HepG2 (cell line): ENCODE data around the gene ZBED5. TPM values are rescaled to one million over a fixed set of nuclear protein-coding genes. Genes with fewer than 3 reads are reported as not detected.

ENCODE experiments used
- ATAC-seq: fragments of 200-7000 bp; cut with Tn5 transposase; 3 replicates; pipeline ENCODE4 v1.9.1; 2020; ENCODE audit warnings: mild to moderate bottlenecking, moderate library complexity
- BruUV-seq: library from RNA; stranded (reverse); fragments of 400-500 nt; replicated peaks from 2 replicates; lab custom pipeline; 2021; lab: Mats Ljungman, UMichigan
- CTCF ChIA-PET: fragments of 300-600 bp; formaldehyde crosslinking; extraction: SDS; loops from one replicate; lab custom pipeline; 2021; ENCODE audit warnings: low total read pairs, inconsistent platforms, low intra/inter-chr PET ratio; lab: Yijun Ruan, JAX
- POLR2A ChIA-PET: fragments of 350-600 bp; sonication (Branson Sonifier 250); formaldehyde crosslinking; loops from one replicate; lab custom pipeline; 2020; ENCODE audit warnings: antibody characterized with exemption, inconsistent platforms; lab: Yijun Ruan, JAX
- DNase-seq: peaks from one replicate; pipeline ENCODE4 v3.0.0-alpha.2; 2015; ENCODE audit warnings: low spot score
- FAIRE-seq: peaks from 3 replicates; lab custom pipeline; 2011; peaks lifted over from hg19 to GRCh38; lab: Jason Lieb, UNC
- H2AFZ ChIP-seq: one replicate; pipeline ENCODE4 v1.6.1; 2011; ENCODE audit warnings: low read length, inconsistent platforms
- H3K27ac ChIP-seq: fragments of 300-600 bp; 3 replicates; pipeline ENCODE4 v1.8.0; 2011; ENCODE audit warnings: mixed run types, mild to moderate bottlenecking, mixed read lengths, low read length, inconsistent platforms; ENCODE audit not compliant: insufficient read depth; ENCODE audit errors: extremely low read length
- H3K27me3 ChIP-seq, 2 experiments: fragments of 200-600 bp in 1 of 2; 2 replicates in 1 of 2; 3 replicates in 1 of 2; pipeline versions ENCODE4 v1.6.0 to v1.8.0; 2011; ENCODE audit warnings: low read length in 2 of 2, mild to moderate bottlenecking in 2 of 2, moderate library complexity in 2 of 2, inconsistent platforms in 1 of 2; ENCODE audit not compliant: insufficient read depth in 2 of 2, control insufficient read depth in 1 of 2
- H3K36me3 ChIP-seq, 2 experiments: fragments of 200-600 bp in 1 of 2; replicated peaks in 1 of 2; 2 replicates in 1 of 2; 3 replicates in 1 of 2; pipeline versions ENCODE4 v1.5.1 to v1.8.0; 2011; ENCODE audit warnings: low read length in 2 of 2, inconsistent platforms in 1 of 2; ENCODE audit not compliant: insufficient read depth in 2 of 2, control insufficient read depth in 1 of 2
- H3K4me1 ChIP-seq: 2 replicates; pipeline ENCODE4 v1.5.1; 2012; ENCODE audit warnings: low read length, inconsistent platforms; ENCODE audit not compliant: insufficient read depth
- H3K4me2 ChIP-seq: 2 replicates; pipeline ENCODE4 v1.6.0; 2011; ENCODE audit warnings: low read depth, low read length, inconsistent platforms
- H3K4me3 ChIP-seq, 3 experiments: fragments of 200-600 bp in 1 of 3; sonication (generic), shearing (Covaris generic) in 1 of 3; replicated peaks in 1 of 3; 2 replicates each; pipeline ENCODE4 v1.5.1; 2011 to 2016; ENCODE audit warnings: low read length in 3 of 3, inconsistent platforms in 2 of 3, low read depth in 2 of 3, mild to moderate bottlenecking in 2 of 3, control low read depth in 1 of 3, mixed read lengths in 1 of 3; ENCODE audit not compliant: insufficient read depth in 1 of 3
- H3K79me2 ChIP-seq: one replicate; pipeline ENCODE4 v1.6.1; 2011; ENCODE audit warnings: low read length, inconsistent platforms; ENCODE audit not compliant: insufficient read depth
- H3K9ac ChIP-seq: 2 replicates; pipeline ENCODE4 v1.6.0; 2011; ENCODE audit warnings: mild to moderate bottlenecking, low read depth, low read length, inconsistent platforms; ENCODE audit not compliant: insufficient read depth
- H3K9me3 ChIP-seq: 2 replicates; pipeline ENCODE4 v1.5.1; 2012; ENCODE audit warnings: mild to moderate bottlenecking, low read length
- H4K20me1 ChIP-seq: 2 replicates; pipeline ENCODE4 v1.6.0; 2011; ENCODE audit warnings: inconsistent platforms, mild to moderate bottlenecking, low read length, moderate library complexity; ENCODE audit not compliant: insufficient read depth
- CENPX ChIP-seq: sonication (generic); formaldehyde crosslinking; IDR thresholded peaks from 2 replicates; pipeline ENCODE4 v1.9.0; 2021; ENCODE audit warnings: mild to moderate bottlenecking, missing genetic modification reagents, moderate library complexity
- ETV5 ChIP-seq: IDR thresholded peaks from 2 replicates; pipeline ENCODE4 v1.6.1; 2018; ENCODE audit warnings: missing biosample characterization, missing genetic modification reagents, inconsistent platforms, borderline replicate concordance
- GFI1 ChIP-seq: sonication (generic); formaldehyde crosslinking; IDR thresholded peaks from 2 replicates; pipeline ENCODE4 v1.5.0; 2020; ENCODE audit warnings: missing genetic modification reagents, mild to moderate bottlenecking, borderline replicate concordance
- GLMP ChIP-seq: sonication (generic); formaldehyde crosslinking; IDR thresholded peaks from 2 replicates; pipeline ENCODE4 v1.9.0; 2021; ENCODE audit warnings: missing genetic modification reagents, mild to moderate bottlenecking, borderline replicate concordance
- GTF3A ChIP-seq: sonication (generic); formaldehyde crosslinking; conservative IDR thresholded peaks from 2 replicates; pipeline ENCODE4 v1.4.0; 2020; ENCODE audit warnings: mild to moderate bottlenecking, missing genetic modification reagents
- NFATC3 ChIP-seq: sonication (generic); formaldehyde crosslinking; IDR thresholded peaks from 2 replicates; pipeline ENCODE4 v1.5.1; 2020; ENCODE audit warnings: mild to moderate bottlenecking, missing genetic modification reagents
- RELA ChIP-seq: sonication (generic); formaldehyde crosslinking; IDR thresholded peaks from 2 replicates; pipeline ENCODE4 v1.4.0; 2020; ENCODE audit warnings: missing genetic modification reagents
- SETDB1 ChIP-seq: sonication (generic); formaldehyde crosslinking; IDR thresholded peaks from 2 replicates; pipeline ENCODE4 v1.5.1; 2020; ENCODE audit warnings: missing genetic modification reagents, mild to moderate bottlenecking, borderline replicate concordance
- SNAI1 ChIP-seq: sonication (generic); formaldehyde crosslinking; IDR thresholded peaks from 2 replicates; pipeline ENCODE4 v1.5.0; 2020; ENCODE audit warnings: mild to moderate bottlenecking, missing genetic modification reagents, borderline replicate concordance
- SRY ChIP-seq: sonication (generic); formaldehyde crosslinking; IDR thresholded peaks from 2 replicates; pipeline ENCODE4 v1.8.0; 2022; ENCODE audit warnings: mild to moderate bottlenecking, missing genetic modification reagents
- SSRP1 ChIP-seq: IDR thresholded peaks from 2 replicates; pipeline ENCODE4 v1.6.1; 2016; ENCODE audit warnings: control low read depth
- TBX3 ChIP-seq: fragments of 450-650 bp; IDR thresholded peaks from 2 replicates; pipeline ENCODE4 v1.6.1; 2017; ENCODE audit warnings: antibody characterized with exemption, mild to moderate bottlenecking, inconsistent platforms, borderline replicate concordance
- ZFP1 ChIP-seq: IDR thresholded peaks from 2 replicates; pipeline ENCODE4 v1.6.1; 2016
- ZMAT5 ChIP-seq: sonication (generic); formaldehyde crosslinking; IDR thresholded peaks from 2 replicates; pipeline ENCODE4 v1.5.0; 2020; ENCODE audit warnings: mild to moderate bottlenecking, low read depth, missing genetic modification reagents, borderline replicate concordance
- ZNF260 ChIP-seq: sonication (generic); formaldehyde crosslinking; IDR thresholded peaks from 2 replicates; pipeline ENCODE4 v1.4.0; 2020; ENCODE audit warnings: missing genetic modification reagents, low read depth, mild to moderate bottlenecking, borderline replicate concordance
- ZNF547 ChIP-seq: sonication (generic); formaldehyde crosslinking; IDR thresholded peaks from 2 replicates; pipeline ENCODE4 v1.5.1; 2020; ENCODE audit warnings: mild to moderate bottlenecking, missing genetic modification reagents
- ZNF550 ChIP-seq: sonication (generic); formaldehyde crosslinking; IDR thresholded peaks from 2 replicates; pipeline ENCODE4 v1.4.0; 2020; ENCODE audit warnings: mild to moderate bottlenecking, missing genetic modification reagents, borderline replicate concordance
- ZNF580 ChIP-seq: IDR thresholded peaks from 2 replicates; pipeline ENCODE4 v1.6.1; 2016; ENCODE audit warnings: low read depth, borderline replicate concordance
- ZNF7 ChIP-seq: IDR thresholded peaks from 2 replicates; pipeline ENCODE4 v1.6.1; 2016; ENCODE audit warnings: missing biosample characterization, missing genetic modification reagents
- ZNF704 ChIP-seq: sonication (generic); formaldehyde crosslinking; IDR thresholded peaks from 2 replicates; pipeline ENCODE4 v1.8.1; 2023; ENCODE audit warnings: mild to moderate bottlenecking, inconsistent platforms, moderate library complexity, missing genetic modification reagents, borderline replicate concordance
- ZNF761 ChIP-seq: sonication (generic); formaldehyde crosslinking; conservative IDR thresholded peaks from 2 replicates; pipeline ENCODE4 v1.4.0; 2020; ENCODE audit warnings: mild to moderate bottlenecking, missing genetic modification reagents
- ZNF768 ChIP-seq: sonication (generic); formaldehyde crosslinking; IDR thresholded peaks from 2 replicates; pipeline ENCODE4 v1.4.0; 2020; ENCODE audit warnings: missing genetic modification reagents
- WGBS: methylation state at CpG from one replicate; pipeline ENCODE4 v1.1.6; 2017; ENCODE audit warnings: low lambda C conversion rate; 5-methylcytosine and 5-hydroxymethylcytosine counted together
- in situ Hi-C: cut with HindIII; loops from 2 replicates; pipeline ENCODE4 v1.10.0; 2017; ENCODE audit warnings: low pct_unique_long_range_greater_than_20kb; ENCODE audit not compliant: extremely low pct_ligation_motif_present
- intact Hi-C: fragments of 100-400 bp; cut with micrococcal nuclease; formaldehyde crosslinking; loops from one replicate; pipeline ENCODE4 v1.10.0; 2022; ENCODE audit not compliant: unreplicated experiment
- polyA plus RNA-seq, 8 experiments: library from polyadenylated mRNA; depleted of rRNA in 3 of 8; stranded (reverse) in 7 of 8; unstranded in 1 of 8; fragments of >200 nt; fragmentation: Illumina TruSeq in 4 of 8; extraction: Trizol in 4 of 8; gene quantifications; 2 replicates each; pipeline versions ENCODE4 v1.2.1 to v1.2.3, GENCODE V29; 2011 to 2016; ENCODE audit warnings: low read depth in 4 of 8, missing spikeins in 1 of 8, mixed read lengths in 1 of 8; ENCODE audit not compliant: insufficient read depth in 1 of 8
- total RNA-seq, 5 experiments: library from RNA; depleted of rRNA; stranded (reverse); fragments of >200 nt; fragmentation: Illumina TruSeq; extraction: Trizol; gene quantifications; 2 replicates each; pipeline ENCODE4 v1.2.3, GENCODE V29; 2016; ENCODE audit warnings: low read depth in 1 of 5

The ZBED5 gene
- total and polyA plus RNA-seq, 2 of the 13 experiments (the other 11 are each of a cell fraction or from before 2014, with no cell fraction given): 18.2 to 38.6 TPM

GRCh38 chr11:10896493-10896892, 38.6 kb upstream of the ZBED5 start (continued):
- TF ChIP-seq TBX3 (no peak), SNAI1 (CRISPR knock-in tag) (no peak), GLMP (no peak), ZNF704 (no peak), GFI1 (no peak), GTF3A (CRISPR knock-in tag) (no peak), ETV5 (CRISPR knock-in tag) (no peak), ZNF7 (CRISPR knock-in tag) (no peak), ZNF761 (CRISPR knock-in tag) (no peak), ZNF550 (CRISPR knock-in tag) (no peak), ZNF547 (CRISPR knock-in tag) (no peak)
- TF ChIP-seq, all 625 proteins: peak for 0

GRCh38 chr11:10895285-10895684, 37.4 kb upstream of the ZBED5 start:
- peaks cover 16% of the 10 kb centered on the region for H3K4me1 ChIP-seq
- 79% methylated on average over 2 of the region's 2 CpGs for WGBS
- no peak overlapping the region for H3K9ac ChIP-seq
- in situ Hi-C loops: no loop called here
- no peaks in the 10 kb centered on the region for H3K27me3 ChIP-seq
- H3K4me2 ChIP-seq: no peak overlapping the region
- TF ChIP-seq ZFP1 (CRISPR knock-in tag) (no peak), ZNF580 (CRISPR knock-in tag) (no peak), ZNF768 (CRISPR knock-in tag) (no peak), SSRP1 (no peak), CENPX (CRISPR knock-in tag) (no peak), SETDB1 (no peak), NFATC3 (CRISPR knock-in tag) (no peak), SRY (CRISPR knock-in tag) (no peak), ZNF761 (CRISPR knock-in tag) (no peak), ZMAT5 (CRISPR knock-in tag) (no peak), ZNF260 (no peak), RELA (CRISPR knock-in tag) (no peak)
- H3K4me3 ChIP-seq: no peak overlapping the region
- H4K20me1 ChIP-seq: no peaks in the 10 kb centered on the region
- ATAC-seq (no peak), FAIRE-seq (no peak), DNase-seq (no peak)
- no peak overlapping the region for H2AFZ ChIP-seq
- BruUV-seq: no TSS peak
- POLR2A ChIA-PET: interaction anchor here (2.2 kb wide), 1 partner anchor 86 kb away, joined by 15 read pairs; the partner anchor contains the start of gene EIF4G2
- H3K79me2 ChIP-seq: no peaks in the 10 kb centered on the region
- no peak overlapping the region for H3K27ac ChIP-seq
- intact Hi-C loops: no loop called here
- no peaks in the 10 kb centered on the region for H3K9me3 ChIP-seq
- CTCF ChIA-PET: no interaction called here
- no peaks in the 10 kb centered on the region for H3K36me3 ChIP-seq
